Activated naive CD8-positive, alpha-beta T cell treated with anti-CD3 and anti-CD28 coated beads, Interleukin-2, amount 50 U/mL, for 16 hours (primary cell): Measurements from ENCODE around the gene CAP2.
"Not testable (repeated sequence)": the region's sequence is repeated elsewhere in the genome, so short reads cannot be mapped to it uniquely, and the experiment has no call there.

Experiments
- DNase-seq: peaks from one replicate; pipeline ENCODE4 v3.0.0-alpha.2; 2020; ENCODE audit warnings: low read depth, low spot score

CAP2 gene

DNA sequence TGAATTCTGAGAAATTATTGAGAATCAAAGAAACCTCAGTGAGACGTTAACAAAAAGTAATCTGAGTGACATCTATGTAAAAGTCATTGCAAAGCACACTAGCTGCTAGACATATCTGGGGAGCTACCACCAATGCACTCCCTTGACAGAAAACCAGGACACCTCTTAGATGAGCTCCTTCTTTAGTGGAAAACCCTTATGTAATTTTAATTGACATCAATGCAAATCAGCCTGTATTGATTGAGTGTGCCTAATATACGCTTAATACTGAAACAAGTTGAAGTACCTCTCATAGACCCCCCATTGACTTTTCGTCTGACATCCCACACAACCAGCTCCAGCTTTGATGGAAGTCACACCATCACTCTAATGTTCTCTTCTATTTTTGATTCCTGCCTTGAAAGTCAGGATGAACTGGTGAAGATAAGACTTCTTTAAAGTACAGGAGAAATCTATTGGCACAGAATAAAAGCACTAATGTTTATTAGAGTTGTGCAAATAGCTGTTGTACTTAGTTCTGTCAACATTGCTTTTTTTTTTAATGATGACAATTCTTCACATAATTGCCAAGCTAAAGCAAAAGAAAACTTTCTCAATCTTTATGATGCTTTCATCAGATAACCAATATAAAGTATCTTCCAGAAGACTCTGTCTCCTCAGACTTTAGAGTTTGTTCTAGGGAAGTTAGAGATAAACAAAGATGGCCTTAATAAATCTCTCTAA, 108.7 kb downstream of the CAP2 start:
- no peak for DNase-seq

DNA sequence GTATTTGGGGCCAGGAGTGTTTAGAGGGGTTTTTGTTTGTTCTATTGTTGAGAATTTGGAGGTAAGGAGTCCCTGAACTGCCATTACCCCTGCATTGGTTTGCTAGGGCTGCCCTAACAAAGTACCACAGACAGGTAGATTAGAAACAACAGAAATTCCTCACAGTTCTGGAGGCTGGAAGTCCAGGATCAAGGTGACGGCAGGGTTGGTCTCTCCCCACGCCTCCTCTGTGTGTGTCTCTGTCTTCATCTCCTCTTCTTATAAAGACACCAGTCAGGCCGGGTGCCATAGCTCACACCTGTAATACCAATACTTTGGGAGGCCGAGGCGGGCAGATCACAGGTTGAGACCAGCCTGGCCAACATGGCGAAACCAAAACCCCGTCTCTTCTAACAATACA, 109.7 kb downstream of the CAP2 start:
- no peak for DNase-seq

DNA sequence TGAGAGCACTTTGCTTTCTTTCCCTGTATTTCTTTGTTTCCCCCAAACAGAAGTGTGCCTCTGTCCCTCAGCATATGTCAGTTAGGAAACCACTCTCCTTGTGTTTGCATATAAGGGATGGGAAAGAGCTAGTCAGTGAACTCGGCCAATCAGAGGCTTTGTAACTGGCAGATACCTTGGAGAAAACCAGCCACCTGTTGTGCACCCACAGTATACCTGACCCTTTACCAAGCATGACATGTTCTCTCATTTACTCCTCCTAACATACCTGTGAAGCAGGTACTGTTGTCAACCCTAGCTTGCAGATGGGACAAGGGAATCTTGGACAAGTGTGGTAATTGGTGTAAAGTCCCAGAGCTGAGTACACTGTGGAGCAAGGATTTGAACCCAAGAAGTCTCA, 110.6 kb downstream of the CAP2 start:
- DNase-seq = no peak

DNA sequence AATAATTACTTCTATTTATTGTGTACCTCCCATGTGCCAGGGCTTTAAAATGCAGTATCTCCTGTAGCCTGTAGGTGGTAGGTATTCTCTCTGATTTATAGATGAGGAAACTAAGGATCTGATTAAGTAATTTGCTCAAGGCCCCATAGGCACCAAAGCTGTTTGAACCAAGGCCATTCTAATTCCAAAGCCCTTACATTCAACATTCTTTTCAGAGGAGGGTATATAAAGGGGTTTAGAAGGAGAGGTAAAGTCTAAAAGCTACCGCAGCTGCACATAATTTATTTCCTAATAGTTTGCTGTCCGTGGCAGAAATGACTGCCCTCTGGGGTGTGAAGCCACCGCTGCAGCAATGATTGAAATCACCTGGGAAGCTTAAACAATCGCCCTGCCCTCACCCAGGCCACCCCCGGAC, 111.7 kb downstream of the CAP2 start:
- no peak for DNase-seq

DNA sequence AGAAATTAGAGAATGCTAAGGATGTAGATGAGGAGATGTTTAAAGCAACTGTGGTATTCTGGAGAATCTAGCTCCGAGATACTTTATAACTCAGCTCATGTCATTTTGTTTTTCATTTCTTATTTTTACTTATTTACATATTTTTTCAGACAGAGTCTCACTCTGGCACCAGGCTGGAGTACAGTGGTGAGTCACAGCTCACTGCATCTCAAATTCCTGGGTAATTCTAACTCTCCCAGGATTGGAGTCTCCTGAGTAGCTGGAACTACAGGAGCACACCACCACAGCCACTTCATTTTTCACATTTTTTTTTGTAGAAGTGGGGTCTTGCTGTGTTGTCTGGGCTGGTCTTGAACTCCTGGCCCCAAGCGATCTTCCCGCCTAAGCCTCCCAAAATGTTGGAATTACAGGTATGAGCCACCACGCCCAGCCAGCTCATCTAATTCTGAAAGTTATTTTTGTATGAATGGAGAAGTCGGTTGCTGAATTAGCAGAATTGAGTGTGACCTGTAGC, 112.4 kb downstream of the CAP2 start:
- no peak for DNase-seq

DNA sequence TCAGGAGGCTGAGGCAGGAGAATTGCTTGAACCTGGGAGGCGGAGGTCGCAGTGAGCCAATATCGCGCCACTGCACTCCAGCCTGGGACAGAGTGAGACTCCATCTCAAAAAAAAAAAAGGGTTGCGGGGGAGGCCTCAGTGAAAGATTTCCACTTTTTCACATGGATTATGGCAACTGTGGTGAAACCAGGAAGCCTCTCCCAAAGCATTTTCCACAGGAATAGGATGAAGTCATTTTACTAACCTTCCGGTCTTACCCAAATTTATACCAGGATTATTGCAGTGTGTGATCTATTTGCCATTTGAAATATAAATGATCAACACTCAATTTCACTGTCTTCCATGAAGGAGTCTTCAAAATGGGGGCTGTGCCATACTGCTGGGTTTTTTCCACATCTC, 113.1 kb downstream of the CAP2 start:
- no peak for DNase-seq

DNA sequence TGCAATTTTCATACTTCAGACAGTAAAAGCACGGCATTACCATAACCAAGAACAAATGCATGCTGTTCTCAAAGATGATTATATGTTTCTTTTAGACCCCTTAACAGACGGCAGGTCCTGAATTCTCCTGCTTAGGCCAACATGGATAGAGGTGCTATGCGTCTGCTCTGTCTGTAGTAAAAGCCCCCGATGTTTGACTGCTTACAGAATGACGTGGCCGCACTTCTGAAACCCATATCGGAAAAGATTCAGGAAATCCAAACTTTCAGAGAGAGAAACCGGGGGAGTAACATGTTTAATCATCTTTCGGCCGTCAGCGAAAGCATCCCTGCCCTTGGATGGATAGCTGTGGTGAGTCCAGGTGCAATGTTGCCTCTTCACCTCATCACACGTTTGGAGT, 113.6 kb downstream of the CAP2 start:
- DNase-seq = no peak

DNA sequence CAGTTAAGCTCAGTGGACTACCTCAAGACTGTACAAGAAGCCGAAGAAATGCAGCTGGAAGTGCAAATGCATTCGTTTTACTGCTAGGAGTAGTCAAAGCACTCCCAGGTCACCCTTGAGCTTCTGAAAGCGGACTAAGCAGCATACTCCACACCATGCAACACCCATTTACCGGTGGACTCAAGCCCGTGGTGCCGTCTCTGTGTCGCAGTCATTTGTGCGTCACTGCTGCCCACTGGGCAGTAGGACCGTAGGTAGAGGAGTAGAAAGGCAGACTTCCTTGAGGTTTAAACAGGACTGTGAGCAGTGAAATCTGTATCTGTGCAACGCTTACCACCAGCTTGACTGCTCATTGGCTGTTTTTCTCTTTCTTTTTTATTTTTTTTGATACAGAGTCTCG, 117.7 kb downstream of the CAP2 start:
- no peak for DNase-seq

DNA sequence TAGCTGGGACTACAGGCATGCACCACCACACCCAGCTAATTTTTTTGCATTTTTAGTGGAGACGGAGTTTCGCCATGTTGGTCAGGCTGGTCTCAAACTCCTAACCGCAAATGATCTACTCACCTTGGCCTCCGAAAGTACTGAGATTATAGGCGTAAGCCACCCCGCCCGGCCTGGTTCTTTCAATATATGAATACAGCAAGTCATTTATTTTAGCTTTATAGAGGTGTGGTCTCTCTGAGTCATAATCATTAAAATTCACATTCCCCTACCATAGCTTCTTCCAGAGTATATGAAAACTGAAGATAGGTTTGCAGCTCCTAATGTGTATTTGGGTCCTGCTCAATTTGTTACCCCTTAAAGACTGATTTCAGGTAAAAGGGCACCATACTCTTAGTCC, 118.2 kb downstream of the CAP2 start:
- no peak for DNase-seq

DNA sequence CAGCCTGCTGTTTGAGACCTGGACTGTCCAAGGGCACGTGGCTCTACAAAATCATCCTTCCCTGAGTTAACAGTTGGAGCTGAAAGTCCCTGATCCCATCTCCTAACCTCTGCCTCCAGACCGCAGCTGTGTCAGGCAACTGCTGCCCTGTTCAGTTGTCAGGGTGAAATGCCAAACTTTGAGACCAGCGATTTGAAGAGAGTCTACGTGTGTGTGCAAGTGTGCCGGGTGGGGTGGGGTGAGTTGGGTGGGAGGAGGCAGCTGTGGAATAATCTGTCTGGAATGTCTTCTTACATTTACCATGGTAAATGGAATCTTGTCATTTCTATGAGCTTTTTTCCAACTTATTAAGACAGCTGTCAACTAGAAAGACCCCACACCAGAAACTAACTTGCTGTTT, 125.7 kb downstream of the CAP2 start:
- no peak for DNase-seq

DNA sequence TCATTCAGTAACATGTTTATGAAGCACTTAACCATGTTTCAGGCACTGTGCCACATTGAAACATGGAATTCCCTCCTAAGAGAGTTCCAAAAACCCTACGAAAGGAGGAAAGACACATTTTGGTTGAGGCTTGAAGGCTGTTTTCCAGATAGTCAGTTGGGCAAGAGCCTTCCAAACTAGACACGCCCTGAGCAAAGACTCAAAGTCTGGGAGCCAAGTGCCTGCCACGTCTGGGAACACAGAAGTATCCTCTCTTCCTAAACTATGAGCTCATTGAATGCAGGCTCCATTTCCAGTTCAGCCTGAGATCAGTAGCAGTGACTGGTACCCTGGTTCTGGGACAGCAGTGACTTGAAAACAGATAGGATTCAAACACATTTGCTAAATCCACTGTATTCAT, 132.2 kb downstream of the CAP2 start:
- no peak for DNase-seq

DNA sequence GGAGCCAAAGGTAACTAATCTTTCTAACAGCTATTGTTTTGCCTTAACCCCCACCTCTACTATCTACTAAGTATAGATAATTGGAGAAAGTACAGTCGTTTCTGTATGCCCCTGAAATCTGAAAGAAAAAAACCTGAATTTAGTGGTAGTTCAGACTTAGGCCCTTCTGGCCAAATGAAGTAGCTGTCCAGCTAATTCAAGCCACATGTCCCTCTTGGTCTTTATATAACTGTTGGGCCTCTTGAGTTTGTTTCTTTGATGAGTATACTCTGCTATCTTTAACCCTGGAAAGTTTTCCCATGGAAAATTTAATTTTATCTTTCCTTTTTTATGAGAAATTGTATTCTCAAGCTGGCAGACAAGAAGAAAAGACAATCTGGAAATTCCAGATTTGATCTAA, 133.7 kb downstream of the CAP2 start:
- DNase-seq = no peak

DNA sequence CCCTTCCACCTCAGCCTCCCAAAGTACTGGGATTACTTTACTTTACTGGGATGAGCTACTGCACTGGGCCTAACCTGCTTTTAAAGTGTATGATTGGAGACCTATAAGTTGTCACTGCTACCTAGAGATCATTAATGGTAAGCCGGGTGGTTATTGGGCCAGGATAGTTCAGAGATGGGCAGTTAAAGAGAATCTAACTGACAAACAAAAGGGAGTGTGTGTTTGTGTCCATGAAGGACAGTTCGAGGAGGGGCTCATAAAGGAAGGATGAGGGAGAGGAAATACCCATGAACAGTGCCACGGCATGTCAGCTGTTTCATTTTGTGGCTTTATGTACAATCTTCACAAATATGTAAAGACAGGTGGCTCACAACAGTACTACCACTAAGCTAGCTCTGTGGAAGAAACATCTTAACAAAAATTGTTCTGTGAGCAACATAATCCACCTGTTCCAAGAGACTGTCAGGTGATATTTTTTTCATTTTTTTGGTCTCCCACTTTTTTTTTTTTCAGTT, 137.0 kb downstream of the CAP2 start:
- no peak for DNase-seq

DNA sequence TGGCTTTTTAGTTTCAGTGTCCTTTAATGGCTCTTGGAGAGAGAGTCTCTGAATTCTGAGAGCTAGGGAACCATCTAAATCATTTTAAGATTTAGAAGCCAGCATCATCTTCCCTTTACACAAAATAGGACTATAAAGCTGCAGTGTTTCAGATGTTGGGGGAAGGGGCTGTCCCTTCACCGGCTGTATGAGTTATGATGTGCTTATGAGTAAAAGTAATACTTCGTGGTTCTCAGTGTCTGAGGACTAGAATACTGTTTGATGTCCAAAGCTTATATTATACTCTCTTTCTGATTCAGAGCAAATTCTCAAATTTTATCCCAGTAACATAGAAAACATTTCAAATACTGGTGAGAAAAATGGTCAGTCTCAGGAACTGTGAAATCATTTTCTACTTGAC, 143.2 kb downstream of the CAP2 start:
- DNase-seq = no peak

DNA sequence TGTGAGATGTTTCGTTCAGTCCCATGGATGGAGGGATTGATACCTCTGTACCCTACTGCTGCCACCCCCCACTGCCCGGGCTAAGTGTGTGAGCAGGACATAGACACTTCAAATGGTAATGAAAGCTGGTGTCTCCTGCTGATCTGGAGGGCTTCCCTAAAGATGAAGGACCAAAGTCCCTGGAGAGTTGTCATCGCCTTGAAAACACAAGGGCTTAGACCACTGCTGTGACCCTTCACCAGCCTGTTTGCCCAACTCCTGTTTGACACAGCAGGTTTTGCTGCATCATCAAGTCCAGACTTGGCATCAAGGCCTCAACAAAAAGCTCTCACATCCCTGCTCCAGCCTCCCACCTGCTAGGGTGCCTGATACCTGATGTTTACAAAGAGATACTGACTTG, 148.8 kb downstream of the CAP2 start:
- DNase-seq = no peak

DNA sequence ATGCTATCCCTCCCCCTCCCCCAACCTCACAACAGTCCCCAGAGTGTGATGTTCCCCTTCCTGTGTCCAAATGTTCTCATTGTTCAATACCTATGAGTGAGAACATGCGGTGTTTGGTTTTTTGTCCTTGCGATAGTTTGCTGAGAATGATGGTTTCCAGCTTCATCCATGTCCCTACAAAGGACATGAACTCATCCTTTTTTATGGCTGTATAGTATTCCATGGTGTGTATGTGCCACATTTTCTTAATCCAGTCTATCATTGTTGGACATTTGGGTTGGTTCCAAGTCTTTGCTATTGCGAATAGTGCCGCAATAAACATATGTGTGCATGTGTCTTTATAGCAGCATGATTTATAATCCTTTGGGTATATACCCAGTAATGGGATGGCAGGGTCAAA, 152.3 kb downstream of the CAP2 start:
- DNase-seq = not testable (repeated sequence)

DNA sequence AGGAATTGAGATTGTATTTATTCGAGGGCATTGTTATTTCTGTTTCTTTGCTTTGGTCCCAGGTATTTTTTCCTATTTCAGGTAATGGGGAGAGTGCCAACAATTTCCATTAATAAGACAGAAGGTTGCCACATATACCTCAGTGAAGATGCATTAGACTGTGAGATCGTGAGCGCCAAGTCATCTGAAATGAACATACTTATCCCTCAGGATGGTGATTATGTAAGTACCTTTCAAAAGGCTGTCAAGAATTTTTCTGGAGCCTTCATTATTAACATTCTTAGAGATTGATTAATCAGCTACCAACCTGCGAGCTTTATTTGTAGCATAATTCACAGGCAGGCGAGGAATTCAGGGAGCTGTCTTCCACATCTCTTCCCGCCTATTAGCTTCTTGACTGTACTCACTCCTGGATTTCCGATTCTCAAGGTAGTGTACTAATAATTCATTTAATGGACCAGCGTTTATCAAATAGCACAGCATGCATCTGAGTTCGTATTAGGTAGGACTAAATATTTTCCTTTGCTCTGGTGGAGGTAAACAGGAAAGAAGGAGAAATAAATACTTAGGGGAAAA, 158.1 kb downstream of the CAP2 start:
- DNase-seq = no peak

DNA sequence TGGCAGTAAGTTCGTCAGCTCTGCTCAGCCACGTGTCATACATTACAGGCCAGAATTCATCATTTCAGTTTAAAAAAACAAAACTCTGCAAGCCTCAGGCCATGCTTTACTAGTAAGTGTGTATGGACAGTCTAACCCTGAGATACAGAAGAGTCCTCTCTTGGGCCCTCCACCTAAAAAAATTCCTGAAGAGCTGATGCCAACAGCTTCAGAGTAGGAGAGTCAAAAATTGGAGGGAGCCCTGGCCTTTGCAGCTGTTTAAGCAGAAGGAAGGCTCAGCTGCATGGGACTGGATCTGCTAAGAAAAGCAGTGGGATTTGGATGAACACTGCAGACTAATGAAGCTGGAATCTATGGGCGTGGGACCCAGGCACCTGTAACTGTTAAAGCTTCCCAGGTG, 159.5 kb downstream of the CAP2 start:
- DNase-seq = no peak

DNA sequence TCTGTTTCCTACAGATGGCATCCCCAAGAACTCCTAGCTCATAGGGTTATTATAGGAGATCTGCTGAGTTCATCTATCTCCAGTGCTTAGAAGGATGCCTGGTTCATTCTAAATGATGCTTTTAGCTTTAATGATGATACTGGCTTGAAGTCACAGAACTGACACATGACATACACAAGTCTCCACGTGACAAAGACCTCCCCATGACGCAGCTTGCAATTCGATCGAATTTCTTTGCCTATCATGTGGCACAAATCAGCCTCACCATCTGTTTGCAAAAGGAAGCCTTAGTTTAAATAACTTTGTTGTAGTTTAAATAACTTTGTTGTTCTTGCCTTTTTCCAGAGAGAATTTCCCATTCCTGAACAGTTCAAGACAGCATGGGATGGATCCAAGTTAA, 162.6 kb downstream of the CAP2 start:
- DNase-seq = no peak

DNA sequence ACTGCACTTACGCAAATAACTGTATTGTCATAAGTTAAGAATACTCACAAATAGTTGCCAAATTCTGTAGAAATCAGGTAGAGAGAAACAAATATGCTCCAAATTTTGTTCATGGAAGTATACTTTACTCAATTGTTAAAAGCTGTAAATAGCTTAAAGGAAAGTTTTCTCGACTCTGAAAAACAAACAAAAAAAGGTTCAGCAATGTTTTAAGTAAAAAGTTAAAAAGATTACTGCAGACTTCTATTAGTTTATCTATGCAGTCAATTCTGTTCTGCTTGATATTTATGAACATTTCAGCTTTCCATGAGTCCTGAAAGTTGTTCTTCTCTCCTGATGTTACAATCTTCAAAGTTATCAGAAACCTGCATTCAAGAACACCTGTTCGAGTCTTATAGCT, 169.2 kb downstream of the CAP2 start:
- DNase-seq = no peak

DNA sequence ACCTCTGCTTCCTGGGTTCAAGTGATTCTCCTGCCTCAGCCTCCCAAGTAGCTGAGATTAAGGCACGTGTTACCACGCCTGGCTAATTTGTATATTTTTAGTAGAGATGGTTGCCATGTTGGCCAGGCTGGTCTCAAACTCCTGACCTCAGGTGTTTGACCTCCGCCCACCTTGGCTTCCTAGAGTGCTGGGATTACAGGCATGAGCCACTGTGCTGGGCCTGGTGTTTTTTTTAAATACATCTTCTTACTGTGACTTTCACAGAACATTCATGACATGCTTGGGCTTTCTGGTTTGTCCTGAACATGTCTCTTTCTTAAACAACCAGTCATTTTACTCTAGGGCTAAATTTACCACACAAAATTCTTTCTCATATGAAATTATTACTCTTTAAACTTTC, 172.0 kb downstream of the CAP2 start:
- no peak for DNase-seq

DNA sequence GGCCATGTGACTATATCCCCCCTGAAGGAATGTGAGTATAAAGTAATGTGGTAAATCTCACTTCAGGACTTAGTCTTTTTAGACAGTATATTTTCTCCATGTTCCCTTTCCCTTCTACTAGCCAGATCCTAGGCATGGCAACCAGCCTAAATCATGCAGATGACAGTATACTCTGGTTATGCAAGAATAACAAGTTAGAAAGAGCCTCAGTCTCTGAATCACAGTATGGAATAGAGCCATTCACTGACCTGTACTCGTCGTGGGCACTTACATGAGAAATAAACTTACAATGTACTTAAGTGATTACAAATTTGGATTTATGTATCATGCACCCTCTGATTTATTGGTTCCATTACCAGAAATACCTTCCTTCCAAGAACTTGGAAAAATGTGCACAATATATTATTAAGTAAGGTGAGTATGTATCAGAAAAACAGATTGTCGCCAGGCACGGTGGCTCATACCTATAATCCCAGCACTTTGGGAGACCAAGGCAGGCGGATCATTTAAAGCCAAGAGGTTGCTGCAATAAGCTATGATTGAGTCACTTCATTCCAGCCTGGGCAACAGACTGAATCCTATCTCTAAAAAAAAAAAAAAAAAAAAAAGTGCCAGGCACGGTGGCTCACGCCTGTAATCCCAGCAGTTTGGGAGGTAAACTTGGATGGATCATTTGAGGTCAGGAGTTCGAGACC, 181.6 kb downstream of the CAP2 start:
- no peak for DNase-seq

DNA sequence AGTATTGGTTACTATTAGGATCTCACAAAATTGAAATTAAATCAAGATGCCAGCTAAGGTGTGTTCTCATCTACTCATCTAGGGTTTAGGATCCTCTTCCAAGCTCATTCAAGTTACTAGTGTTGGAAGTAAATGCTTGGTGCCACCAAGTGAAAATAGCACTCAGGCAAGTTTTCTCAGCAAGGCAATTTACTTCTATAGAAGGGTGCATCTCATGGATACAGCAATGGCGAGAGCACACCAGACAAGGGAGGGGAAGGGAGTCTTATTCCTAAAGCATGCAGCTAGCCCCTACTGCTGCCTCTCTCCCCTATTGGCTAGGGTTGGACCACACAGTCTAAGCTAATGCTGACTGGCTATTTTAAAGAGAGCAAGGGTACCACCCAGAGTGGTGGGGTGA, 183.7 kb downstream of the CAP2 start:
- no peak for DNase-seq
